HepG2 (cell line): ENCODE results near the gene TRERF1. TPM values are rescaled to one million over a fixed set of nuclear protein-coding genes. Genes with fewer than 3 reads are reported as not detected.

ENCODE experiments used
- DNMT1 ChIP-seq: sonication (generic); formaldehyde crosslinking; IDR thresholded peaks from 2 replicates; pipeline ENCODE4 v1.5.1; 2020; ENCODE audit warnings: mild to moderate bottlenecking, missing genetic modification reagents
- GPBP1L1 ChIP-seq: sonication (generic); formaldehyde crosslinking; IDR thresholded peaks from 2 replicates; pipeline ENCODE4 v1.5.0; 2020; ENCODE audit warnings: mild to moderate bottlenecking, missing genetic modification reagents
- MBD4 ChIP-seq: IDR thresholded peaks from 2 replicates; pipeline ENCODE4 v1.6.1; 2012; ENCODE audit warnings: low read length, inconsistent platforms, borderline replicate concordance
- MLLT10 ChIP-seq: sonication (generic); formaldehyde crosslinking; IDR thresholded peaks from 2 replicates; pipeline ENCODE4 v1.4.0; 2020; ENCODE audit warnings: missing genetic modification reagents
- MXD4 ChIP-seq: IDR thresholded peaks from 2 replicates; pipeline ENCODE4 v1.6.1; 2016; ENCODE audit warnings: mild to moderate bottlenecking, missing biosample characterization, missing genetic modification reagents
- ZBTB10 ChIP-seq: sonication (generic); formaldehyde crosslinking; IDR thresholded peaks from 2 replicates; pipeline ENCODE4 v1.4.0; 2020; ENCODE audit warnings: missing genetic modification reagents, borderline replicate concordance
- ZBTB7A ChIP-seq: sonication (generic); formaldehyde crosslinking; IDR thresholded peaks from 2 replicates; pipeline ENCODE4 v1.8.0; 2022; ENCODE audit warnings: mild to moderate bottlenecking, missing genetic modification reagents
- ZNF331 ChIP-seq: sonication (generic); formaldehyde crosslinking; IDR thresholded peaks from 2 replicates; pipeline ENCODE4 v1.4.0; 2020; ENCODE audit warnings: missing genetic modification reagents
- polyA plus RNA-seq, 8 experiments: library from polyadenylated mRNA; depleted of rRNA in 3 of 8; stranded (reverse) in 7 of 8; unstranded in 1 of 8; fragments of >200 nt; fragmentation: Illumina TruSeq in 4 of 8; extraction: Trizol in 4 of 8; gene quantifications; 2 replicates each; pipeline versions ENCODE4 v1.2.1 to v1.2.3, GENCODE V29; 2011 to 2016; ENCODE audit warnings: low read depth in 4 of 8, missing spikeins in 1 of 8, mixed read lengths in 1 of 8; ENCODE audit not compliant: insufficient read depth in 1 of 8
- total RNA-seq, 5 experiments: library from RNA; depleted of rRNA; stranded (reverse); fragments of >200 nt; fragmentation: Illumina TruSeq; extraction: Trizol; gene quantifications; 2 replicates each; pipeline ENCODE4 v1.2.3, GENCODE V29; 2016; ENCODE audit warnings: low read depth in 1 of 5
- TF ChIP-seq, protein P1 (sequence below): sonication (generic); formaldehyde crosslinking; IDR thresholded peaks from 2 replicates; pipeline ENCODE4 v1.8.1; 2023; ENCODE audit warnings: mild to moderate bottlenecking, inconsistent platforms, moderate library complexity, missing genetic modification reagents, borderline replicate concordance
- TF ChIP-seq, protein P2 (sequence below): IDR thresholded peaks from 2 replicates; pipeline ENCODE4 v1.6.1; 2016; ENCODE audit warnings: low read depth, control low read depth
- TF ChIP-seq, protein P3 (sequence below): sonication (generic); formaldehyde crosslinking; IDR thresholded peaks from 2 replicates; pipeline ENCODE4 v1.8.1; 2023; ENCODE audit warnings: mild to moderate bottlenecking, missing genetic modification reagents, borderline replicate concordance

Gene TRERF1
- total and polyA plus RNA-seq, 2 of the 13 experiments (the other 11 are each of a cell fraction or from before 2014, with no cell fraction given) = 0.02 TPM; not detected in 1

DNA sequence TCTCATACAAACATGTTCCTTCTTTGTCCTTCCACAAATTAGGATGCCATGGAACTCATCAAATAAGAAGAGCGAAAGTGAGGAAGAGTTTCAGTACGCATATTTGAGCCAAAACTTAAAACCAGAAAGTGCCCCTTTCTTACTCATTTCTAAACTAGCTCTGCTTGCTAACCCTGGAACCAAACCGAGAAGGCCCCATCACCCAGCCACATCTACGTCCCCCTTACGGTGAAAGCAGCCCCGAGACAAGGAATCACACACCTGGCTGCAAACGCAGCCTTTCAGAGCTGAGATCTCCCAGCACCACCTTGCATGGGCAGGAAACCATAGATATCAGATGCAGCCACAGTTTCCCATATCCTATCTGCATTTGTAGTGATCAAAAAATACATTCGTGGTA lies 28.5 kb downstream of the TRERF1 start (continued):
- no peak for TF ChIP-seq MBD4
- no peak for TF ChIP-seq ZBTB7A
- no peak for TF ChIP-seq ZBTB10 (CRISPR knock-in tag)
- TF ChIP-seq, protein P1, sequence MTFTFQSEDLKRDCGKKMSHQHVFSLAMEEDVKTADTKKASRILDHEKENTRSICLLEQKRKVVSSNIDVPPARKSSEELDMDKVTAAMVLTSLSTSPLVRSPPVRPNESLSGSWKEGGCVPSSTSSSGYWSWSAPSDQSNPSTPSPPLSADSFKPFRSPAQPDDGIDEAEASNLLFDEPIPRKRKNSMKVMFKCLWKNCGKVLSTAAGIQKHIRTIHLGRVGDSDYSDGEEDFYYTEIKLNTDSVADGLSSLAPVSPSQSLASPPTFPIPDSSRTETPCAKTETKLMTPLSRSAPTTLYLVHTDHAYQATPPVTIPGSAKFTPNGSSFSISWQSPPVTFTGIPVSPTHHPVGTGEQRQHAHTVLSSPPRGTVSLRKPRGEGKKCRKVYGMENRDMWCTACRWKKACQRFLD (CRISPR knock-in tag) = no peak
- TF ChIP-seq ZNF331 (CRISPR knock-in tag) = no peak
- TF ChIP-seq MLLT10 (CRISPR knock-in tag) = no peak
- TF ChIP-seq GPBP1L1 (CRISPR knock-in tag) = no peak
- no peak for TF ChIP-seq MXD4
- no peak for TF ChIP-seq DNMT1 (CRISPR knock-in tag)
- TF ChIP-seq, protein P2, sequence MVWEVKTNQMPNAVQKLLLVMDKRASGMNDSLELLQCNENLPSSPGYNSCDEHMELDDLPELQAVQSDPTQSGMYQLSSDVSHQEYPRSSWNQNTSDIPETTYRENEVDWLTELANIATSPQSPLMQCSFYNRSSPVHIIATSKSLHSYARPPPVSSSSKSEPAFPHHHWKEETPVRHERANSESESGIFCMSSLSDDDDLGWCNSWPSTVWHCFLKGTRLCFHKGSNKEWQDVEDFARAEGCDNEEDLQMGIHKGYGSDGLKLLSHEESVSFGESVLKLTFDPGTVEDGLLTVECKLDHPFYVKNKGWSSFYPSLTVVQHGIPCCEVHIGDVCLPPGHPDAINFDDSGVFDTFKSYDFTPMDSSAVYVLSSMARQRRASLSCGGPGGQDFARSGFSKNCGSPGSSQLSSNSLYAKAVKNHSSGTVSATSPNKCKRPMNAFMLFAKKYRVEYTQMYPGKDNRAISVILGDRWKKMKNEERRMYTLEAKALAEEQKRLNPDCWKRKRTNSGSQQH (CRISPR knock-in tag) = no peak
- TF ChIP-seq, protein P3, sequence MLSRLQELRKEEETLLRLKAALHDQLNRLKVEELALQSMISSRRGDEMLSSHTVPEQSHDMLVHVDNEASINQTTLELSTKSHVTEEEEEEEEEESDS = no peak
